Endodermal cell (in vitro differentiated cells): ENCODE results near the gene PCDHA9. TPM values are rescaled to one million over a fixed set of nuclear protein-coding genes. Genes with fewer than 3 reads are reported as not detected.
A peak's percentile ranks its signal among the peaks of the same experiment; 100 is the strongest.

Experiments
- DNase-seq: peaks from one replicate; pipeline ENCODE4 v3.0.0-alpha.2; 2017
- H3K27ac ChIP-seq: 2 replicates; pipeline ENCODE4 v1.5.1; 2013; ENCODE audit warnings: mild to moderate bottlenecking, low read depth, low read length, moderate library complexity
- H3K27me3 ChIP-seq: 2 replicates; pipeline ENCODE4 v1.6.1; 2013; ENCODE audit warnings: mild to moderate bottlenecking, low read length, moderate library complexity; ENCODE audit not compliant: insufficient read depth, control insufficient read depth, poor library complexity, severe bottlenecking
- H3K36me3 ChIP-seq: 2 replicates; pipeline ENCODE4 v1.7.0; 2013; ENCODE audit warnings: mild to moderate bottlenecking, low read length, moderate library complexity; ENCODE audit not compliant: control insufficient read depth, insufficient read depth
- H3K4me1 ChIP-seq: one replicate; pipeline ENCODE4 v1.7.0; 2013; ENCODE audit warnings: low read length; ENCODE audit not compliant: control insufficient read depth, insufficient read depth
- H3K4me3 ChIP-seq: 2 replicates; pipeline ENCODE4 v1.5.1; 2013; ENCODE audit warnings: mild to moderate bottlenecking, low read length, moderate library complexity
- H3K9ac ChIP-seq: 2 replicates; pipeline ENCODE4 v1.6.1; 2013; ENCODE audit warnings: mild to moderate bottlenecking, low read length, moderate library complexity; ENCODE audit not compliant: poor library complexity, severe bottlenecking; ENCODE audit errors: extremely low read depth
- H3K9me3 ChIP-seq: 2 replicates; pipeline ENCODE4 v1.6.1; 2013; ENCODE audit warnings: mild to moderate bottlenecking, low read length, moderate library complexity; ENCODE audit not compliant: control insufficient read depth
- H3K27ac Mint-ChIP-seq: 2 replicates; pipeline ENCODE4 v1.8.0; 2020; ENCODE audit warnings: mixed read lengths
- H3K27me3 Mint-ChIP-seq: 2 replicates; pipeline ENCODE4 v1.8.0; 2021; ENCODE audit warnings: mild to moderate bottlenecking, mixed read lengths; ENCODE audit not compliant: insufficient read depth
- H3K36me3 Mint-ChIP-seq: 2 replicates; pipeline ENCODE4 v1.8.0; 2020; ENCODE audit warnings: low read depth, mixed read lengths
- H3K4me1 Mint-ChIP-seq: 2 replicates; pipeline ENCODE4 v1.8.0; 2020; ENCODE audit warnings: mixed read lengths
- H3K4me3 Mint-ChIP-seq: 2 replicates; pipeline ENCODE4 v1.8.0; 2020; ENCODE audit warnings: mild to moderate bottlenecking, moderate library complexity, mixed read lengths
- H3K9me3 Mint-ChIP-seq: 2 replicates; pipeline ENCODE4 v1.8.0; 2020; ENCODE audit warnings: mild to moderate bottlenecking, mixed read lengths
- CTCF ChIP-seq: fragments of 200-600 bp; sonication (generic); conservative IDR thresholded peaks from 2 replicates; pipeline ENCODE4 v1.5.0; 2021; ENCODE audit warnings: antibody characterized with exemption, mild to moderate bottlenecking
- whole genome bisulfite sequencing, 2 experiments: methylation state at CpG; one replicate each; pipeline versions ENCODE4 v1.1.5 to v1.1.7; 2013; ENCODE audit warnings: missing lambda C conversion rate in 2 of 2, mixed read lengths in 1 of 2; ENCODE audit not compliant: insufficient coverage in 1 of 2, insufficient read length in 1 of 2; 5-methylcytosine and 5-hydroxymethylcytosine counted together
- total RNA-seq, 2 donors: library from RNA; stranded (reverse); fragmentation: NEBNext Ultra II Directional in 1 of 2; extraction: Animal tissue kit (Norgen Biotek cat#: 25700) in 1 of 2; gene quantifications; 2 replicates in 1 of 2; 3 replicates in 1 of 2; pipeline ENCODE4 v1.2.1, GENCODE V29; 2021

Gene PCDHA9
- total RNA-seq, 2 donors from 2014 or later, result 0.60 to 2.6 TPM

GRCh38 chr5:140855772-140856674 is 7.8 kb downstream of the PCDHA9 start, which contains the start of gene PCDHA10:
Gene PCDHA10 (plus strand): TSS chr5:140855897. CDS start chr5:140856049, 152 bp downstream.
- H3K27ac ChIP-seq, result no peak within 1 kb of the TSS
- H3K9ac ChIP-seq, result no peak within 1 kb of the TSS
- DNase-seq, result peak; percentile 82

GRCh38 chr5:140857177-140857986 is 9.2 kb downstream of the PCDHA9 start:
- 97 to 99% methylated on average over 77 to 94 of the region's 94 CpGs for WGBS, 2 experiments
- Histone ChIP-seq H3K27me3 (no peaks in the 10 kb centered on the region), H3K36me3 (no peaks in the 10 kb centered on the region), H3K9me3 (peaks cover 5% of the 10 kb centered on the region), H3K4me3 (no peak overlapping the region), H3K9ac (no peak overlapping the region), H3K4me1 (no peaks in the 10 kb centered on the region), H3K27ac (no peak overlapping the region)
- Mint-ChIP-seq H3K27ac (no peak overlapping the region), H3K4me1 (peaks cover 6% of the 10 kb centered on the region), H3K4me3 (peak overlapping the region; percentile 96), H3K27me3 (no peaks in the 10 kb centered on the region), H3K36me3 (peaks cover 41% of the 10 kb centered on the region), H3K9me3 (peaks cover 37% of the 10 kb centered on the region)
- DNase-seq, result peak; percentile 42
- no peak for TF ChIP-seq CTCF

More at GRCh38 chr5:140855772-140856674, 7.8 kb downstream of the PCDHA9 start, which contains the start of gene PCDHA10:
- Histone ChIP-seq H3K9me3 (peaks cover 5% of the 10 kb centered on the region), H3K27me3 (no peaks in the 10 kb centered on the region), H3K4me1 (no peaks in the 10 kb centered on the region), H3K4me3 (no peak within 1 kb of the TSS), H3K36me3 (no peaks in the 10 kb centered on the region)
- peaks cover 6% of the 10 kb centered on the region for H3K4me1 Mint-ChIP-seq
- peaks cover 28% of the 10 kb centered on the region for H3K36me3 Mint-ChIP-seq
- WGBS, 2 experiments, result 90 to 91% methylated on average over 27 to 44 of the region's 44 CpGs
- TF ChIP-seq CTCF, result peak; percentile 80
- H3K27ac Mint-ChIP-seq, result peak within 1 kb of the TSS; percentile 98
- peak within 1 kb of the TSS; percentile 96 for H3K4me3 Mint-ChIP-seq
- peaks cover 23% of the 10 kb centered on the region for H3K9me3 Mint-ChIP-seq
- no peaks in the 10 kb centered on the region for H3K27me3 Mint-ChIP-seq

GRCh38 chr5:140857987-140858240 is 9.7 kb downstream of the PCDHA9 start:
- Histone ChIP-seq H3K36me3 (no peaks in the 10 kb centered on the region), H3K9ac (no peak overlapping the region), H3K27me3 (no peaks in the 10 kb centered on the region), H3K27ac (no peak overlapping the region), H3K4me1 (no peaks in the 10 kb centered on the region), H3K9me3 (peaks cover 5% of the 10 kb centered on the region), H3K4me3 (no peak overlapping the region)
- H3K9me3 Mint-ChIP-seq, result peaks cover 42% of the 10 kb centered on the region
- H3K4me1 Mint-ChIP-seq, result peaks cover 6% of the 10 kb centered on the region
- no peak for TF ChIP-seq CTCF
- 93 to 94% methylated on average over 6 to 22 of the region's 22 CpGs for WGBS, 2 experiments
- H3K27me3 Mint-ChIP-seq, result no peaks in the 10 kb centered on the region
- H3K36me3 Mint-ChIP-seq, result peaks cover 47% of the 10 kb centered on the region
- DNase-seq, result no peak
- H3K4me3 Mint-ChIP-seq, result no peak overlapping the region
- no peak overlapping the region for H3K27ac Mint-ChIP-seq
